WERI-Rb-1 (cell line): Measurements from ENCODE around the gene MYO1A.

Source experiments
- DNase-seq: peaks from one replicate; pipeline ENCODE4 v3.0.0-alpha.2; 2020
- H3K27ac ChIP-seq: fragments of 250-450 bp; sonication (Bioruptor Pico); 2 replicates; pipeline ENCODE4 v1.5.1; 2020; ENCODE audit warnings: mild to moderate bottlenecking, moderate library complexity
- H3K27me3 ChIP-seq: fragments of 250-450 bp; sonication (Bioruptor Pico); 2 replicates; pipeline ENCODE4 v1.5.1; 2021; ENCODE audit warnings: mild to moderate bottlenecking, low read depth, moderate library complexity; ENCODE audit not compliant: insufficient read depth, severe bottlenecking
- H3K36me3 ChIP-seq: fragments of 250-450 bp; sonication (Bioruptor Pico); 2 replicates; pipeline ENCODE4 v1.5.1; 2020; ENCODE audit warnings: mild to moderate bottlenecking, moderate library complexity
- H3K4me3 ChIP-seq: 2 replicates; pipeline ENCODE4 v1.5.1; 2011; ENCODE audit warnings: low read depth, mild to moderate bottlenecking, control low read depth, low read length
- H3K9me3 ChIP-seq: fragments of 250-450 bp; sonication (Bioruptor Pico); 2 replicates; pipeline ENCODE4 v1.5.1; 2021; ENCODE audit warnings: mild to moderate bottlenecking, moderate library complexity; ENCODE audit not compliant: severe bottlenecking
- TF ChIP-seq, protein P1 (sequence below): IDR thresholded peaks from 2 replicates; pipeline ENCODE4 v1.5.1; 2011; ENCODE audit warnings: low read depth, mild to moderate bottlenecking, control low read depth, inconsistent platforms, low read length

MYO1A gene

DNA sequence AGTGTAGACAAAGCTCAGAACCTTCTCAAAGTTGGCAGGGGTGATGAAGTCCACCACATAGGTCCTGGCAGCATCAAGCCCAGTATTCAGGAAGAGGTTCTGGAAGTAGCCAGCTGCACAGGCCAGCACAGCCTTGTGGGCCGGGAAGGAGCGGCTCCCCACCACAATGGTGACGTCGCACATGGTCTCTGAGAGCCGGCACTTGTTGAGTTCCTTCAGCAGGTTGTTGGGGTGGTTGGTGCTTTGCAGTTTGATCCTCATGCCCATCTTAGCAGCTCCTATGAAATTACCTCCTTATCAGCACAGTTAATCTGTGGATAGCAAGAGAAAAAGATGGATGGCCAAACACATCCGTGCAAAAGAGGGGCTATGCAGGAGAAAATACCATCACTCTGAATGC is 45.3 kb downstream of the MYO1A start:
- Histone ChIP-seq H3K36me3 (peaks cover 52% of the 10 kb centered on the region), H3K27ac (no peak overlapping the region), H3K4me3 (no peak overlapping the region), H3K27me3 (no peaks in the 10 kb centered on the region), H3K9me3 (no peaks in the 10 kb centered on the region)
- no peak for DNase-seq
- TF ChIP-seq, protein P1, sequence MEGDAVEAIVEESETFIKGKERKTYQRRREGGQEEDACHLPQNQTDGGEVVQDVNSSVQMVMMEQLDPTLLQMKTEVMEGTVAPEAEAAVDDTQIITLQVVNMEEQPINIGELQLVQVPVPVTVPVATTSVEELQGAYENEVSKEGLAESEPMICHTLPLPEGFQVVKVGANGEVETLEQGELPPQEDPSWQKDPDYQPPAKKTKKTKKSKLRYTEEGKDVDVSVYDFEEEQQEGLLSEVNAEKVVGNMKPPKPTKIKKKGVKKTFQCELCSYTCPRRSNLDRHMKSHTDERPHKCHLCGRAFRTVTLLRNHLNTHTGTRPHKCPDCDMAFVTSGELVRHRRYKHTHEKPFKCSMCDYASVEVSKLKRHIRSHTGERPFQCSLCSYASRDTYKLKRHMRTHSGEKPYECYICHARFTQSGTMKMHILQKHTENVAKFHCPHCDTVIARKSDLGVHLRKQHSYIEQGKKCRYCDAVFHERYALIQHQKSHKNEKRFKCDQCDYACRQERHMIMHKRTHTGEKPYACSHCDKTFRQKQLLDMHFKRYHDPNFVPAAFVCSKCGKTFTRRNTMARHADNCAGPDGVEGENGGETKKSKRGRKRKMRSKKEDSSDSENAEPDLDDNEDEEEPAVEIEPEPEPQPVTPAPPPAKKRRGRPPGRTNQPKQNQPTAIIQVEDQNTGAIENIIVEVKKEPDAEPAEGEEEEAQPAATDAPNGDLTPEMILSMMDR: no peak

DNA sequence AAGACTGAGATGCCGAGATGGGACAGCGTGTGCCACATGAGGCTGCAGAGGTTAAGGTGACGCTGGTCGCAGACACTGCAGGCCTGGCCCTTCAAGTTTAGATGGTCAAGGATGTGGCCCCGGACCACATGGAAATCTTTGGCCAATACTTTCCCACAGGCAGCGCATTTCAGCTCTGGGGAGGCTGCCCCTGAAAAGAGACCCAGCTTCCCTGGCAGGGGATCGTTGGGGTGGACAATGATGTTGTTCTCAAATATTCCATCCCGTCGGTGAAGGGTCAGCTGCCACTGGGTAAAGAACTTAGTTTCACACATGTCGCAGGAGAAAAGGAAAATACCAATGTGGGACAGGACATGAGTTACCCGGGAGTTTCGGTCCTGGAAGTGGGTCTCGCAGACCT is 46.5 kb downstream of the MYO1A start:
- no peak overlapping the region for H3K4me3 ChIP-seq
- peaks cover 58% of the 10 kb centered on the region for H3K36me3 ChIP-seq
- H3K27ac ChIP-seq: no peak overlapping the region
- no peaks in the 10 kb centered on the region for H3K9me3 ChIP-seq
- H3K27me3 ChIP-seq: no peaks in the 10 kb centered on the region
- DNase-seq: no peak
- TF ChIP-seq, protein P1: no peak

DNA sequence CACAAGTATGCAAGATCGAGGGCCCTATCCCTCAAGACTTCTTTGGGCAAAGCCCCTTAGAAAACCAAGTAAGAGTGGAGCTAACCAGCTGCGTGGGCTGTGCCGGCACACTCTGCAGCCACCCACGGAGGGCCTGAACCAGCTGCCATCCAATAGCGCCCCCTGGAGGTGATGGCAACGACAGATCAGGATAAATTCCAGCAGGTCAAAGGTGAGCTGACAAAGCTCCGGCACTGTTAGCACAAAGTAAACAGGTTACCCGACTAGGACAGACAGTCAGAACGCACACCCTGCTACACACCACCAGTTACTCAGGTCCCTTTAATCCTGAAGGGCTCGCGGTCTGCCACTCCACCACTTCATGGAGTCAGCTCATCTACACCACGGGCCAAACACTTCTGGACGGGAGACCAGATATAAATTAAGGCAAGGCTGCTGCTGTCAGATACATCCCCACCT is 48.5 kb downstream of the MYO1A start:
- H3K4me3 ChIP-seq: no peak overlapping the region
- TF ChIP-seq, protein P1: peak; percentile 82
- DNase-seq: peak; percentile 74
- H3K9me3 ChIP-seq: no peaks in the 10 kb centered on the region
- no peak overlapping the region for H3K27ac ChIP-seq
- no peaks in the 10 kb centered on the region for H3K27me3 ChIP-seq
- peaks cover 58% of the 10 kb centered on the region for H3K36me3 ChIP-seq

DNA sequence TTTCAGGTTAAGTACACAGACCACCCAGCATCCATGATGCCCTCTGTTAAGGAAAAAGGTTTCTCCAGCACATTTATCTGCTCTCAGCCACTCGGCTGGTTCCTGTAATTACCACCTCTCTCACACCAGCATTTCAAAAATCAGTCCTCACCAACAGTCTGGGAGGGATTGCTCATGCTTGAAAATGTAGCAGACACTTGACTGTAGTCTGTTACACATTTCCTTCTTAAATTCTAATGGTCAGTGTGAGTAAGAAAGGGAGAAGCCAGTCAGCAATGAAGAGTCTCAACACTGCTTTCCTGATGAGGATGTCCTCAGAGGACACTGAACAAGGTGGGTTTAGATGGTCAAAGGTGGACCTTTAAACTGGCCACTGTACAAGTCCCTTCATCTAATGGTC is 49.5 kb downstream of the MYO1A start:
- Histone ChIP-seq H3K9me3 (no peaks in the 10 kb centered on the region), H3K36me3 (peaks cover 58% of the 10 kb centered on the region), H3K27ac (no peak overlapping the region), H3K4me3 (no peak overlapping the region), H3K27me3 (no peaks in the 10 kb centered on the region)
- TF ChIP-seq, protein P1: no peak
- DNase-seq: no peak

DNA sequence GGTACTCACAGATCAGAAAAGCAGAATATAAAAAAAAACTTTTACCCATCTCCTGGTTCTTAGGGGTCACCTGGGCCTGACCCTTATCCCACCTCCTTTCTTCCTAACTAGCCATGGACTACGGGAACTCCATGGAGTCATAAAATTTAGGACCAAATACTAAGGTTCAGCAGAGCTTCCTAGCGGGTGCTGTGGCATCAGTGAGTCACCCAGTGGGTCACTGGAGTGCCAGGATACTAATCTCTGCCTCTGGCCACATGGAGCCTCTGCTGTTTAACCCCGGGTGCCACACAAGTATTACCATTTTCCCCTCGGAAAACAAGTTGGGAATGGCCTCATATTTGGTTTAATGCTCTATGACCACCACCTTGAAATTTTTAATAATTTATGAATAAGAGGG is 50.5 kb downstream of the MYO1A start:
- no peaks in the 10 kb centered on the region for H3K27me3 ChIP-seq
- no peak overlapping the region for H3K4me3 ChIP-seq
- no peak for DNase-seq
- TF ChIP-seq, protein P1: no peak
- H3K36me3 ChIP-seq: peaks cover 53% of the 10 kb centered on the region
- no peak overlapping the region for H3K27ac ChIP-seq
- no peaks in the 10 kb centered on the region for H3K9me3 ChIP-seq

DNA sequence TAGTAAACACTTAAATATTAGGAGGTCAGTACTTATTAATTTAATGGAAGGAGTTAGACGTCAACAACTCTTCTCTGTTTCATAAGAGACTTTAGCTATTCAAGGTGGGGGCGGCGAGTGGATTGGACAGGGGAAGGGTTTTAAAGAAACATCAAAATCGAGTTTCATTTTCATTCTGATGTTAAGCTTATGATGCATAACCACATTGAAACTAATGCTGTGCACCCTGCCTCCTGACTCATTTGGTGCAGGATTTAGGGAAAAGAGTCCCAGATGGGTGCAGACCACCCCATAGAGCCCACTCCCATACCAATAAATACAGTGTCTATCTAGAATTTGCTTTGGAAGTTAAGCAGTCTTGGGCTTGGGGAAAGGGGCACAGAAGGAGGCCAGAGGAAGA is 50.9 kb downstream of the MYO1A start:
- H3K27me3 ChIP-seq: no peaks in the 10 kb centered on the region
- no peak for DNase-seq
- H3K36me3 ChIP-seq: peaks cover 49% of the 10 kb centered on the region
- TF ChIP-seq, protein P1: no peak
- H3K9me3 ChIP-seq: no peaks in the 10 kb centered on the region
- H3K4me3 ChIP-seq: no peak overlapping the region
- H3K27ac ChIP-seq: no peak overlapping the region
